ENCODE measurements around the gene NDUFAF8.

The NDUFAF8 gene

GRCh38 chr17:81199482-81199830, 39.7 kb upstream of the NDUFAF8 start:
- H3K36me3 ChIP-seq, result peaks cover 9% of the 10 kb centered on the region
- H3K27me3 ChIP-seq, result no peaks in the 10 kb centered on the region
- no peak overlapping the region for H3K4me3 ChIP-seq (ENCODE audit: low read depth, low read length)
- TF ChIP-seq CTCF (IDR thresholded peaks at IDR 0.05; ENCODE audit: low read depth, low read length), result no peak
- H3K4me1 ChIP-seq, result peaks cover 10% of the 10 kb centered on the region
- no peaks in the 10 kb centered on the region for H3K9me3 ChIP-seq
- no peak for DNase-seq

GRCh38 chr17:81200201-81200600, 38.9 kb upstream of the NDUFAF8 start:
- H3K4me1 ChIP-seq, result peaks cover 10% of the 10 kb centered on the region
- H3K36me3 ChIP-seq, result peaks cover 6% of the 10 kb centered on the region
- H3K4me3 ChIP-seq (ENCODE audit: low read depth, low read length), result no peak overlapping the region
- TF ChIP-seq CTCF (IDR thresholded peaks at IDR 0.05; ENCODE audit: low read depth, low read length), result no peak
- no peak for DNase-seq
- no peaks in the 10 kb centered on the region for H3K27me3 ChIP-seq
- no peaks in the 10 kb centered on the region for H3K9me3 ChIP-seq

DNA sequence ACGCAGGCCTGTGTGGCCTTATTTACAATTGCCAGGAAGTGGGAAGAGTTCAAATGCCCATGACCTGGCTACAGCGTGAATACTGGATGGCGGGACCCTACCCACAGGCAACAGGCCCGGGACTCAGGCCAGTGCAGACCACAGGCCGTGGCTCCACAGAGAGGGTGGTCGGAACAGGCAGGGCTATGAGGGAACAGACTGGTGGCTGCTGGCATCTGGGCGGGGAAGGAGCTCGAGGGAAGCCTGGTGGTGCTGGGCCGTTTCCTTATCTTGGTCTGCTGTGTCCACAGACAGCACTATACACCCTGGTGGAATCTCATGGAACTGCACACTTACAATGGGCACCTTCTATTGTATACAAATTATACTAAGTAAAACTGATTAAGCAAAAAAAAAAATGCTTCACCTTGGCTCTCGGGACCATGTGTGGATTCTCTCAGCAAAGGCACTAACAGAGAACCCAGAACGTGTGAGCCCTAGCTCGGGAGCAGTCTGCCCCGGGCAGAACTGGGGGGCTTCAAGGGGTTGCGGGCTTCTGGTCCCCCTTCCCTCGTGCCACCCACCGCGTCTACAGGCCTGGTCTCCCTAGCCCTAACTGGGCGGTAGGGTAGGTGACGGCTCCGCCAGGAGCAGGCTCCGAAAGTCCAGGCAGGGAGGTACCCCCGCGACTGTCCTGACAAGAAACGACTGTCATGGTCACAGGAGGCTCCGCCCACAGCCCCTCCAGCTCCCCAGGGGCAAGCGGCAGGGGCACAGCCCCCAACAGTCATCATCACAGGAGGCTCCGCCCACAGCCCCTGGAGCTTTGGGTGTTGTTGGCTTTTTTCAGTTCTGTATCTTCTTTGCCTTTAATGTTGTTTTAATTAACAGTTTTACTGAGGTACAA, 38.2 kb upstream of the NDUFAF8 start:
- Histone ChIP-seq H3K4me3 (ENCODE audit: low read depth, low read length) (no peak overlapping the region), H3K4me1 (peaks cover 10% of the 10 kb centered on the region), H3K9me3 (no peaks in the 10 kb centered on the region), H3K27me3 (no peaks in the 10 kb centered on the region), H3K36me3 (peaks cover 6% of the 10 kb centered on the region)
- DNase-seq, result peak; percentile 87
- peak; percentile 82 for TF ChIP-seq CTCF (IDR thresholded peaks at IDR 0.05; ENCODE audit: low read depth, low read length)

- Histone ChIP-seq H3K27me3 (no peaks in the 10 kb centered on the region), H3K4me1 (peaks cover 10% of the 10 kb centered on the region), H3K9me3 (no peaks in the 10 kb centered on the region), H3K36me3 (peaks cover 6% of the 10 kb centered on the region; the same call in 1 of the 2 replicates), H3K4me3 (ENCODE audit: low read depth, low read length) (no peak overlapping the region)
- TF ChIP-seq CTCF (IDR thresholded peaks at IDR 0.05; ENCODE audit: low read depth, low read length), result no peak
- DNase-seq, result no peak
Observed at GRCh38 chr17:81202318-81202717, 36.8 kb upstream of the NDUFAF8 start.

DNA sequence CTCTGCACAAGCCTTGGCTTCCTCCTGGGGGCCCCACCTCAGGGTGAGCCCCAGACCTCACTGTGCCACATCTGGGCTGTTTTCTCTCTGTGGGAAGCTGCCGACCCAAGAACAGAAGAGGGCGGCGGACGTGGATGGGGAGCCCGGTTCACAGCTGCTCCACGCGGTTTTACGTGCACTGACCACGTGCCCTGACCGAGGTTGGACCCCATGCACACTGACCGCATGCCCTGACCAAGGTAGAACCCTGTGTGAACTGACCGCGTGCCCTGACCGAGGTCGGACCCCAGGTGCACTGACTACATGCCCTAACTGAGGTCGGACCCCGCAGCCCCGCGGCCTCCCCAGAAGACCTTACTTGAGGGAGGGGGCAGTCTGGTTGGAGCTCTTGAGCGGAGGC, 36.0 kb upstream of the NDUFAF8 start:
- DNase-seq, result no peak
- Histone ChIP-seq H3K27me3 (no peaks in the 10 kb centered on the region), H3K4me3 (ENCODE audit: low read depth, low read length) (no peak overlapping the region), H3K36me3 (peaks cover 8% of the 10 kb centered on the region; the same call in 1 of the 2 replicates), H3K4me1 (peaks cover 10% of the 10 kb centered on the region), H3K9me3 (no peaks in the 10 kb centered on the region)
- TF ChIP-seq CTCF (IDR thresholded peaks at IDR 0.05; ENCODE audit: low read depth, low read length), result no peak

GRCh38 chr17:81204578-81204977, 34.5 kb upstream of the NDUFAF8 start:
- Histone ChIP-seq H3K4me1 (peaks cover 10% of the 10 kb centered on the region), H3K36me3 (peaks cover 3% of the 10 kb centered on the region; the same call in 1 of the 2 replicates)

More at GRCh38 chr17:81204578-81204977, 34.5 kb upstream of the NDUFAF8 start:
- H3K27me3 ChIP-seq, result no peaks in the 10 kb centered on the region
- TF ChIP-seq CTCF (IDR thresholded peaks at IDR 0.05; ENCODE audit: low read depth, low read length), result no peak
- no peak for DNase-seq
- no peak overlapping the region for H3K4me3 ChIP-seq (ENCODE audit: low read depth, low read length)
- no peaks in the 10 kb centered on the region for H3K9me3 ChIP-seq
